Endothelial cell of hepatic sinusoid (primary cell): ENCODE results near the gene CCNG2.

ENCODE experiments used
- in situ Hi-C: cut with HindIII; loops from 2 replicates; pipeline ENCODE4 v1.10.0; 2017; ENCODE audit warnings: low sequenced_read_pairs

CCNG2 gene

GRCh38 chr4:77199701-77200100 lies 42.7 kb downstream of the CCNG2 start:
- in situ Hi-C loops, result loop anchor here (5.0 kb wide), 2 partner anchors 37 to 97 kb away; no protein-coding TSS in a partner anchor

DNA sequence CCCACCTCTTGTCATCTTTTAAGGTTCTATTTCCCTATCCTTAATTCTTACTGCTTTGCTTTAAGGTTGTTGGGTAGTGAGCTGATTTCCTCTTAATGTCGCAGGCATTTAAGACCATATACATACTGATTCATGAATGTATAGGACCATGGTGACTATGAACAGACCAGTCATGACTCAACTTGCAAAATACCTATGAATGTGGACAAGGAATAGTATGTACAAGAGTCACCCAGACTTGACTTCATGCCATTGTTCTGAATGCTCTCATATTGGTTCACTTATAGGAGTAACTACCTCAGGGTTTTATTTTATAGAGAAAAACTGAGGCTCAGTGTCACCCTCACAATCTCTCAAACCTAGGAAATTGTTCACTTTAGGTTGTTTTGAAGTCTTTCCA lies 44.3 kb downstream of the CCNG2 start:
- in situ Hi-C loops, result loop anchor here (5.0 kb wide), 2 partner anchors 39 to 99 kb away; no protein-coding TSS in a partner anchor

GRCh38 chr4:77201857-77202256 lies 44.9 kb downstream of the CCNG2 start:
- in situ Hi-C loops, result loop anchor here (5.0 kb wide), 2 partner anchors 40 to 100 kb away; no protein-coding TSS in a partner anchor

DNA sequence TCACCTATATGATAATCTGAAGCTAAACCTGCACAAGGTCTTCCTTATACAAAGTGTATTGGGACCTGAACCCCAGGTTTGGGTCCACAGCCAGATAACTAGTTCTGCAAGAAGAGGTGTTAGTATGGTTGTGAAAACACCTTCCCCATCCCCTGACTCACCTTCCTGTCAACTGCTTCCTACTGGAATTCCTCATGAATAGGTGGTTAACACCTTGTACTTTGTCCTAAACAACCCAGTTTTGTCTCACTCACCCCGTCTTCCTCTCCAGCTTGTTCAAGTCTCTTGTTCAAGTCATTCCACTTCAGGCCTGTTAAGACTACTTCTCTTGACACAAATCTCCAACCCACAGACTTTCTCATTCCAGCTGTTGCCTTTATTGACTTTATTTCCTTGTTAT lies 45.5 kb downstream of the CCNG2 start:
- in situ Hi-C loops, result loop anchor here (5.0 kb wide), 2 partner anchors 40 to 100 kb away; no protein-coding TSS in a partner anchor

GRCh38 chr4:77203380-77204197 lies 46.6 kb downstream of the CCNG2 start:
- in situ Hi-C loops, result loop anchor here (5.0 kb wide), 2 partner anchors 41 to 101 kb away; no protein-coding TSS in a partner anchor

- in situ Hi-C loops, result loop anchor here (5.0 kb wide), 2 partner anchors 42 to 102 kb away; no protein-coding TSS in a partner anchor
Measured at GRCh38 chr4:77204621-77205020, 47.6 kb downstream of the CCNG2 start.

GRCh38 chr4:77209012-77209411 lies 52.0 kb downstream of the CCNG2 start:
- in situ Hi-C loops, result no loop called here

DNA sequence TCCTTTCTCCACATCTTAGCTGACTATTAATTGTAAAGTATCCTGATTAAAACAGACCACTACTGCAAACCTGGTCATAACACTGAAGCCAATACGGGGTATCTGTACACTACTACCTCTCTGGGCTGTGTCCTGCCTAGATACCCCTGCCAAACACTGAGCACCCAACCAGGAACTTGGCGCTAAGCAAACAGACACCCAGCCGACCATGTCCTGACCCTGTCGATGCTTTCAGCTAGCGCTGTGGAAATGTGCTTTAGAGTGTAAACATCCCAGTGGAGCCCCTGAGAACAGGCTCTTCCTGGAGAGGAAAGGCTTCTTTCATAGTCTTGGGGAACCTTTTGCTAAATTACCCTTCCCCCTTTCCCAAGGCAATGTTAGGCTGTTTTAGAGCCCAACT lies 52.9 kb downstream of the CCNG2 start:
- in situ Hi-C loops, result no loop called here

- in situ Hi-C loops, result no loop called here
Measured at GRCh38 chr4:77215107-77215506, 58.1 kb downstream of the CCNG2 start.

GRCh38 chr4:77217526-77217925 lies 60.5 kb downstream of the CCNG2 start:
- in situ Hi-C loops, result no loop called here

GRCh38 chr4:77219266-77219665 lies 62.3 kb downstream of the CCNG2 start:
- in situ Hi-C loops, result no loop called here
